T-helper 9 cell (primary cell): ENCODE measurements around the gene KIAA0825.

Source experiments
- DNase-seq: peaks from one replicate; pipeline ENCODE4 v3.0.0-alpha.2; 2020

The KIAA0825 gene

DNA sequence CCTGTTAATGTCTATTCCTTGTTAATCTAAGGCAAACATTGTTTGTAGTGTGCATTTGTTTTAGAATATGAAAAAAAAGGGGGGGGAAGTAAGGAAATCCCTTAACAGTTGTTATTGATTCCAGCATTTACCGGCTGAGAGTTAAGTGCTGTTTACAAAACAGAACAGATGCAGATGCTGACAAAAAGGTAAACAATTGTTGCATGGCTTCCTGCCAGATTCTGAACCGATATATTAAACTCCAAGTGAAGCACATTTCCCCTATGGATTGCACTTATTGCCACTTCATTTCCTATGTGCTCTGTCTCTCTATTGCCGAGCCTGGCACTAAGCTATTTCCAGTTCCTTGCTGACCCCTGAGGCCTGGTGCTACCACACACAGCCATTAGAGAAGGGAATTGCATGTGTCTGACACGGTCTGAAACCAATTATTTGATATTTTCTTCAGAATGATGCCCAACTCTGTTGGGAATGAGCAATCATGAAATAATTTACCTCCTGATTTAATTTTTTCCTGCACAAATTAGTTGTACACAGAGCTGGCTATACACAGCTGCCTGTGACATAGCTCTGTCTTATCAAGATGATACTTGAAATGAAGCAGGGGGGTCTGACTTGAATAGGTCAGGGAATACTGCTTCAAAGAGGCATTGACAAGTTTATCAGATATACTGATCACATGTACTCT is 109.8 kb downstream of the KIAA0825 start:
- DNase-seq: no peak

DNA sequence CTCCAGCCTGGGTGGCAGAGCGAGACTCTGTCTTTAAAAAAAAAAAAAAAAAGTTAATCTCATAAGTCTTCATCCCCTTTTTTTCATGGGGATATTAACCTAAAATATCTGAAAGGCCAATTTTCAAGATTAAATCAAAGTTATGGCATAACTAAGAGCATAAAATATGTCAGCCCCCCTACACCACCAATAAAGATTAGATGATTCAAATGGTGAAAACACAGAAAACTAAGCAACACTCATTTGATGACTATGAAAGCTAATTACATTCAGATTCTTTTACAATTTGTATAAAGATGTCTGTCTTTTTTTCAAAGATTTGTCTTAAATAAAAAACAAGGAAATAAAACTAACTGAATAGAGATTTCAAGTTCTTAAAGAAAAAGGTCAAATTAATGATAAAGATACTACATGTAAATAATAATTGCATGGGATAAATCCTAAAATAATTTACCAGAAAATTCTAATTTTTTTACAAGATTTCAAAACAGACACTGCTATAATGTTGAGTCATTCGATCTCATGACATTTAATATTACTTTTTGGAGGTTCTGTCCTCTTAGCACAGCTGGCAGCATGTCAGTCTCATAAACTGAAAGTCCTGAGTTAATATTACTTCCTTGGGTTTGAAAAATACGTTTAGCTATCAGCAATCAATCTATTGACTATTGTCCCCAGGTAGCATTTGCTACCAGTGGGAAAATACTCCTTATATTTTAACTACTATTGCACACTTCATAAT is 112.9 kb downstream of the KIAA0825 start:
- DNase-seq: no peak

DNA sequence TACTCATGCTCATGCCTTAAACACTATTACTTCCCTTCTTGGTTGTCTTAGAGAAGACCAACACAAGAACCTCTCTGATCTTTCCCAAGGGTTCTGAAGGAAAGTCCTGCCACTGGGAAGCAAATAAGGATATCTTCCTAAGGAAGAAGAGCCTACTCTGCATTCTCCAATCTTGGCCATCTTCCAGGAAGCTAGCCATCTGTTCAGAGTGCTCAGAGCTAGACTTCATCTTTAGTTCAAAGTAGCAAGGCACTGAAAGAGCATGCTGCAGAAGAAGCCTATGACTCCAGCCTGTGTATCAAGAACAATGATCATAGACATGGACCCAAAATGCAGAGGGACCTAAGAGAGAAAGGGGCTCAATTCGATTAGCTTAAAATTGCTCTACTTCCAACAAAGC is 114.7 kb downstream of the KIAA0825 start:
- no peak for DNase-seq

DNA sequence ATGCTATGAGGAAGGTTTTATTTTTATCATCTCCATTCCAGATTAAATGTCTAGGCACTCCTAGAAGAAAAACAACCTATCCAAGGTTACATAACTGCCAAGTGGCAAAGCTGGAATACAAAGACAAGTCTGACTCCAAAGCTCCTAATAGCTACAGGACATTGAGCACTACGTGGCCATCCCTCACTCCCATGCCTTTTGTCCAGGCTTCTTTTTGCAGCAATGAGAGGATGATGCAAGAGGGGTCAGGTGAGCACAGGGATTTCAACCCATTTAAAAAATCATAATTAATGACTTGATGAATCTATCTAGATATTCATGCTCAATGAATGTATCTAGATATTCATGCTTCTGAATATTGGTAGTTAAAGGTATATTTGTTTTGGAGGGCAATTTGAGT is 117.0 kb downstream of the KIAA0825 start:
- DNase-seq: no peak

DNA sequence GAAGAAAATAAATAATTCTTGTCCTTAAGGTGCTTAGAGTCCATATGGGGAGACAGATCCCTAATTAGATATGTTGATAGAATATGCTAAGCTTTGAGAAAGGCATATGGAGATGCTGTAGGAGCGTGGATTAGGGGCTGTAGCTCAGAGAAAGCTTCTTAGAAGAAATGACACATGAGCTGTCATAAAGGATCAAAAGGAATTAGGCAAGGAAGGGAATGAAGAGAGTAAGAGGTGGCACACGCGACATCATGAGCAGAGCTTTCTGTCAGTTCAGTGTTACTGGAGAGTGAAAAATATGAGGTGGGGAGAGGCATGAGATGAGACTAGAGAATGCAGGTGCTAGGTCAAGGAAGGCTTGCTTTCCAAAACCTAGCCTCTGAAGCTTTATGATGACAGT is 118.6 kb downstream of the KIAA0825 start:
- DNase-seq: no peak

DNA sequence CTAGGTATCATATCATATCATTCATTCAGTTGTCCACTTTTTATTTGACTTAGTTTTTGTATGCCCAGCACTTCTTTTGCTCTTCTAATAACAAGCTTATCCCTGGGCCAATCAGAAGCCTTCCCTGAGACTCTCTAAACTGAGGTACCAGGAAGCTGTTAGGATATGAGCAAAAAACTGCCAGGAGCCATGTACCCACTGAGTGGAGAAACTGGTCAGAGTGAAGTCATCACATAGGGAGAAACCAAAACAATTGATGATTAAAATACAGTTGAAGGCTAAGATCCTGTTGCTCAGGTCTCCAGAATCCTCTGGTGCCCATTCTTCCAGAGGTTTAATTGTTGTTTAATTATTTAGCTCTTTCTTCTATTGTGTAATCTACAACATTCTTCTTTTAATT is 120.2 kb downstream of the KIAA0825 start:
- DNase-seq: no peak

DNA sequence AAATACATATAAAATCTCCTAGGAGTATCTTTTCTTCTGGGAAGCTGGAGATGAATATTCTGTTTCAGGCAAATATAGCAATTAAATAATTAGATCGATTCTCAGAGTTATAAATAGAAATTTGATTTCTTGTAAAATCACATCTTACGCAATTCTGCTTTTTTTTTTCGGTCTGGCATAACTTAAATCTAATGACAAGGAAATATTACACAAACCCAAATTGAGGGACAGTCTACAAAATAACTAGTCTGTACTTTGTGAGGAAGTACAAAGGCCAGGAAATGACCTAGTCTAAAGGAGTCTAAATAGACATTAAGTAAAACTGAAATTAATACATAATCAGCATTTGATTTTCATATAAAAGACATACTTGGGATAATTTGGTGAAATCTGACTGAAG is 133.3 kb downstream of the KIAA0825 start:
- no peak for DNase-seq

DNA sequence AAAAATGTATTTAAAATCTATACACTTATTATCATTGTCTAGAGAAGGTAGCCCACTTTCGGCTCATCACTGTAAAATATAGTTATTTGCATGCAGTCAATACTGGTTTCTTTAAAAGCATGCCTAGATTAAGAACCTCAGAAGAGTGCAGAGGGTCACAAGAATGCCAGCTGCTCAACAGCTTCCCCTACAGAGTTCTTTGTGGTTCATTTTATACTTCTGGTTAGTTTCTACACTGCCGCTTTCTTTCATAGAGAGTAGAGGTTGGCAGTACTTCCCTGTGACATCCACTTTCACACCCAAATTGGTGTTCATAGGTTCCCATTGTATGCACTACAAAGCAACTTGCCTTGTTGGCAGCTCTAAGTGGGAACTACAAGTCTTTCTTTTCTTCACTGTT is 137.3 kb downstream of the KIAA0825 start:
- DNase-seq: no peak

DNA sequence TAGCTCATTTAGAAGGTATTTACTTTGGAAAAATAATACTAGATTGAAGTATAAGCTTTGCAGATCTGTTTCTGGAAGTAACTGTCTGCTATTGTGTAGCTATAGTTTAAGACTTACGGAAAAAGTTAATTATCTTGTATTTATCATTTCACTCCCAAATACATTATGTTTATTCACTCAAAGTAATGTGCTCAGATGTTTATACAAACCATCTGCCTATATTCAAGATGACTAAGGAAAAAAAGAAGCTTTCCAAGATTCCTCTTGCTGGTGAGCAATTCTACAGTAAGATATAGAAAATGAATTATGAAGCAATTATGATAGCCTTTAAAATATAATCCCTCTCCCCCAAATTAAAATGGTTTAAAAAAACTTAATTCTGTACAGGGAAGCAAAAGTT is 137.9 kb downstream of the KIAA0825 start:
- no peak for DNase-seq

DNA sequence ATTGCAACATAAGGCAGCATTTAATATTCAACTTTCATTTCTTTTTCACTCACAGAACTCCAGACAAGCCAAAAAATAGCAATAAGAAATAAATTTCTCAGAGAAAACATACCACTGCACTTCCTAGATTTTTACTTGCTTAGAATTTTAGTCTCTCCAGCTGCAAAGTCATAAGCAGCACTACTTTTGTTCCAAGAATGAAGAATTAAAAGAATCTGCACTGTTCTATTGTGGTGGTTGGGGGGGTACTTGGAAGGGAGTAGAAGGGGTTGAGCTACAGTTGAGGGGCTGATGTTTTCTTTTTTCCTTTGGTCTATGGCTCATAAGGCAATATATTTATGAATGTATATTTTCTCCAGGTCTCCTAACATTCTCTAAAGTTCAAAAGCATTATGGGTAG is 144.5 kb downstream of the KIAA0825 start:
- no peak for DNase-seq

DNA sequence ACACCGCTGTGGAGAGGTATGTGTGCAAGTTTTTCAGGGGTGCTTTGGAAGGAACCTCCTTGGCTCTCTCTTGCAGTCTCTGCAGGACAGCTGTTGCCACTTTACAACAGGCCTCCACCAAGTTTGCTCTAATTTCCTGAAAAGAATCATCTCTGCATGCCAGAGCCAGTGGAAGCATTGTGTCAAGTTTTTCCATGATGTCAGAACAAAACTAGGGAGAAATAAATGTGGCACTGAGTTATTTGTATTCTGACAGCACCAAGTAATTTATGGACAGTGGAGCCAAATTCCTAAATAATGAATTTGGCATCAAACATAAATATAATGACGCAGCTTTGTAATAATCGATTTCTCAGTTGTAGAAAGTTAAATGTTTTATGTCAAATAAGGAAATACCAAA is 146.9 kb downstream of the KIAA0825 start:
- DNase-seq: no peak

DNA sequence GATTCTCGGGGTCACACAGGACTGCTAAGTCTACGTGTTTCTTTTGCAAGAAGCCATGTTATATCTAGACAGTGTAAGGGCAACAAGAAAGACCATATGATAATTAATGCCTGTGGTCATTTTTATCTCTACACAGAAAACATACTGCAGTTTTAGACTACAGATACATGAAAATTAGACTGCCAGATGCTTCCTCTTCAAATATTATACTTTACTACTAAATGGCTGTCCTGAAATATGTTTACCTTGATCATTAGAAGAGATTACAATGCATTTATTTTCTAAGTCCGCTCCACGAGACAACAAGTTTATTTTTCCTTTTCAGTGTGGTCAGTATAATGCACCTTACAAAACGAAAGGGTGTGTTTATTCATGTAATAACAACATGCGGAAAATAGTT is 147.6 kb downstream of the KIAA0825 start:
- no peak for DNase-seq

DNA sequence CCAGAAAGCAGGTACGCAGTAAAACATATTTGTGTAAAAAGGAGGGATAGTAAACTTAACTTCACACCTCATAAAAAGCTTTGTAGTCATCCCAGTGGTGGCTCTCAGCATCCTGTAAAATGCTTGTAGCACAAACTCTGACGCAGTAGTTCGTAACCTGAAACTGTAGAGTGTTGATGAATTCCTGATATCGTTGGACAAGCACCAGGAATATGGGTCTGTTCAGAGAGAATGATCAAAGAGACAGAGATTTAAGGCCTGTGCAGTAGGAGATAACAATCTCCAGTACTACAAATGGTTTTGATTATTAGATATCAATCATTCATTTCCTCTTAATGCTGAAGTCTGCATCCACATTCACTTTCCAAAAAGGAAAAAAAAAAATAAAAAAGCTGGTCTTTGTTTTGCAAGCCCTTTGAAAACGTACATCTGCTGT is 148.5 kb downstream of the KIAA0825 start:
- DNase-seq: no peak

DNA sequence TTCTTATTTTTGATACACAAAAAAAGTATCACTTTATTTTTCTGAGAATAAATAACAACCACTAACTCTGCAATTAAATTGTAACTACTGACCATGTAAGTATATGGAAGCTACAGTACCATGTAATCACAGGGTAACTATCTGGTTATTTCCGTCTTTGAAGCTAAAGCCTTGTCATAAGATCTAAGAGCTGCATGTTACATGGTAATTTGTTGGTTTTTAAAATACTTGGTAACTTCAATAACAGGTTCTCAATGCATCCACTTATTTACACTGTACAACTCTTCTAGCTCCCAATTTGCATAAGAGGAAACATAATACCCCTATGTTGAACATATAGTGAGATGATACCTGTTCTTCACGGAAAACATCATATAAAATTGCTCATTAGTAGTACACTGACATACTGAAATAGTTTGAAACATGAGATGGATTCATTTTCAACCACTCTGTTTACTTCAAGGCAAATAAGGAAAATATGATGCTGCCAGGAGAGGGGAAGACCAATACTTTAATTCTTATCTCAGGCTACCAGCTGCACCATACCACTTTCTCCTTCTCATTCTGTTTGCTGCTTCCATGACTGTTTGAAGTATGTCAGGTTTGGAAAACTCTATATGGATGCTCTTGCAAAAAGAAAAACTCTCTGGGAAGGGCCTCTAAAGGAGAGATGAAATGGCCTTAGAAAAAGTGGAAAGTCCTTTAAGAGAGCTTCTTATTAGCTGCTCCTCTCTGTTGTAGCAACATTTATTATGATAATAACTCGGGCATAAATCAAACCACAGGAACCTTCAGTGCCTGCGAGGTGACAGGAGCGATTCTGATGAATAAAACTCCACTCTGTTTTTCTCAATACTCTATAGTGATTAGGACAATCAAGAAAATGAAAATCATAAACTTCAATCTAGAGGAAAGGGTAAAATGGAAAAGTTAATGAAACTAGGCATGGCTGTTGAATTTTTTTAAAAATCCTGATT is 150.2 kb downstream of the KIAA0825 start:
- DNase-seq: no peak

DNA sequence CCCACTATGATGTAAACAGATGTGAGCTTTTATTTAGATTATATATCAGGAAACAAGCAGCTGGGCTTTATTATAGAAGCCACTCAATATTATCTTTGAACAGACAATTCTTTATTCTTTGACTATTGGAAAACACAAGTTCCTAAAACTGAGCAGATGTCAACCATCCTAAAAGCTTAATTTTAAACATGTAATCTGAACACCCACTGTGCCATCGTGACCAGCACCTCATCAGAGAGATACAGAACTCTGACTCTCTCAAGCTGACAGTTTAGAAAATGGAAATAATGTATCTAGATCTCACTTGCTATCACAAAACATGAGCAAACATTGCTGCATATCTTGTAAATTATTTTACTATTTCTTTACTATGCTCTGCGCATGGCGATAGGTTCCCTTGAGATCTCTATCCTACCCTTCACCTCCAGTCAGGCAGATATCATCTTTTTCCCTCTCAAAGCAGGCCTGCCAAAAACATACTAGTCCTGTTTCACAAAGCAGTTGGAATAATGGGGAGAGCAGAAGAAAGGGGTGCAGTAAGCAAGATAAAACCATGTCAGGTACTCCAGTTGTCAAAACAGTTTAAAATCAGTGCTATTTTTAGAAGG is 151.0 kb downstream of the KIAA0825 start:
- DNase-seq: no peak

DNA sequence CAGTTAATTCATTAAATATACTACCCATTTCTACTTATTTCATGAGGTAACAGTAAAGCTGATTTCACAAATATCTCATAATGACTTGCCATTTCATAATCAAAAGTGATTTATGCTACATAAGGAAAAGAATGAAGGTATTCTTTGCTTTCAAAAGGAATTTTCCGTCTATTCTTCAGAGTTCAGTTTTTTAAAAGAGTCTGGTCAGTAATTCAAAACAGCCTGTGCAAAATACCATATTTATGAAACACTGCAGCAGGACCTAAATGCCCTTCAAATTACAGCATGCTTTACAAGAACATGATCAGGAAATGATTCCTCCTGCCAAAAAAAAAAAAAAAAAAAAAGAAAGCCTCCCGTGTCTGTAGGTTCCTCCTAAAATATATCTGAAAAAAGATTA is 154.7 kb downstream of the KIAA0825 start:
- no peak for DNase-seq

DNA sequence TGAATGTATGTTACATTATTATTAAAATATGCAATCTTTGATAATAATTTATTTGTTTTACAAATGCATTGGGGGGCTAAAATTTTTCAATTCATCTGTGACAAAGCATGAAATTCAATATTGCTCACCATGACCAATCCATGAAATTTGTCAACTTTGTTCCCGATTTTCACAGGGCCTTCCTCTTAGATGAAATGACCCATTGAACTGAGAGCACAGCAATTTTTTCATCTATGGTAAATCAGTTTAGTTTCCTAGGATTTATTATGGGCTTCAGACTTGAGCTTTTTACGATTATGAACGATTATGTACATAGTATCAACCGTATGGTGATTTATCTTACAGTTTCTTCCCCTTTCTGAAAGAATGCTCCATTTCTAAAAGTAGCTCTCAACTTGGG is 157.3 kb downstream of the KIAA0825 start:
- DNase-seq: no peak

DNA sequence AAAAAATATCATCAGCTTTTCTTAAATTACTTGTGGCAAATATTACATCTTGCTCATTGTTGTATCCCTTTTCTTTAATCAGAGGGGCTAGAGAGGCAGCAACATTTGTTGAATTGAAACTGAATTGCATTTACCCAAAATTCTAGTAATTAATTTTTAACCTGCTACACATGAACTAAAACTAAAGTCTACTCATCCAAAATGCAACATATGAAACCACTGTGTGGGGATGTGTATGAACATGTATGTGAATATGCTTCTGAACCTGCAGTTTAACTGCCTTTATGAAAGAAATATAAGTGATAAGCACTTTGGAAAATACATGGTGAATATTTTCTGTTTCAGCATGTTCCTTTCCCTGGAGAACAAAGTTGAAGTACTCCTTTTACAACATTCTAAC is 158.5 kb downstream of the KIAA0825 start:
- no peak for DNase-seq

DNA sequence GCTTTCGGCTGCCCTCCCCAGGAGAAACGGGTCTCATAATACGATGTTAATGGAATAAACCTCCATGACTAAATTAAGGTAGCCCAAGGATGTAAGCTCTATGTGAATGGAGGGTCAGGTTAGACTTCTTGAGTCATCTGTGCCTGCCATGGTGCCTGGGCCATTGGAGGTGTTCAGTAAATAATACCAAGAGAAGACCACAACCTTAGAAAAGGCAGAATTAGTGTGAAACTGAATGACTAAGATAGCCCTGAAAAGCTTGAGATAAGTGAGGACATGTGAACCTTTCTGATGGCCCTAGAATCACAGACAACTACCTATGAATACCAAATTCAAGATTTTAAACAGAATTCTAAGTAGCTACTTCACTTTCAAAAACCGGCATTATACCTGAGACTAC is 160.6 kb downstream of the KIAA0825 start:
- DNase-seq: no peak

DNA sequence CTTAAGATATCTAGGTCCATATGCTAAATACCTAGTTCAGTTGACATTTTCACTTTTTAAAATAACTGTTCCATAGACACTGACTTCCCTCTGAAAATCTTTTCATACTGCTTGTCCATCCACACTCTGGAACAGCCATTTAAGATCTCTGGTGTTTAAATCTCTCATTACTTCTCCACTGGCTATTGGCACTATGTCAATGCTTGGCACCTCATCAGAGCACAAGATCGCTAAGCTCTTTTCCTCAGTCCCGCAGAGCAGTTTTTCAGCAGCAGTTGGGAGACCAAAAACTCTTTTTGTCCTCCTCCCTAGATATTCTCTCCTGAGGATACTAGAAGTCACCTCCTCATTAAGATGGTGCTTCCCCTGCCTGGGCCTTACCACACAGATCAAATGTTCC is 172.7 kb downstream of the KIAA0825 start:
- DNase-seq: no peak

DNA sequence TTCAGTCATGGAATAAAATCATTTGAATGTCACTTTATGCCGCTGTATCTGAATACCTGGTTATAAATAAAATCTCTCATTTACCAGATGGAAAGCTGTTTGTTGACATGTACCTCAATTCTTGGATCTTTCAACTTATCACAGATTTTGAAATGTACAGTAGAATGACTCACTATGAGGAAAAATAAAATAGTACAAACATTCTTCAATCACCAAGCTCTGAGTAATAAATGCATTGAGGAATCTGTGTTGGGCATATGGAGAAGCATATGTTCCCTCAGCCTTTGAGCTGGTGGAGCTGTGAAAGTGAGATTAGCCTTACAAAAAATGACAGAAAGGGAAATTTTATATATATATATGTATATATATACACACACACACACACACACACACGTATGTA is 175.4 kb downstream of the KIAA0825 start:
- DNase-seq: no peak

DNA sequence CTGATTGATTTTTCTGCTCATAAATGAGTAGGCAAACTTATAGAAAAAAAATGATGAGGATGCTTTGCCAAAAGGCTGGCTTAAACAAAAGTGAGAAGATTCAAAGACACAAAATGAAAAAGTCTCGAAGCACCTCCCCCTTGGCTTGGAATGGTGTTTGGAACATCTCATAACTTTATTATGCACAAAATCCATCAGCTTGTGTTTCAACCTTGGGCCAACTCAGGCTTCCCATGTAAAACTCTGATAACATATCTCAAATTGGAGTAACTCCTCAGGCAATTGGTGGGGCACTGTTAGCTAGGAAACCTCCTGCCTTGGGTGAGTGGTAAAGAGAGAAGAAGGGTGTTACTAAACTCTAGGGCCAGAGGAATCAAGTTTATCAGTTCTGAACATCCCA is 176.3 kb downstream of the KIAA0825 start:
- DNase-seq: no peak

DNA sequence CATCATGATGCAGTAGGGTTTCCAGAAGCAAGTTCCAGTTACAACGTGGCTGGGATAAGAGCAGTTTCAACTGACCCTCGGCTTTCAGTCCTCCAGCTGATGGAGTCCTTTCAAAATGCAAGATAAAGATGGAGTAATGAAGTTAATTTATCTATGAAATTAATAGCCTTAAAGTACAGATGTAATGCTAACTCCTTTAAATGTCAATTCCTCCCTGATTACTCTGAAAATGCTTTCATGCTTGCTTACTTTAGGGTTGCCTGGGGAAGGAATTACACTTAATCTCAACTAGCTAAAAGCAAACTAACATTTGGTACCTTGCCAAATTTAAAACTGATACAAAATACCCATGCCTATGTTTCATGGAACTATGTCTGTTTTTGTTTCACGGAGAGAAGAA is 178.4 kb downstream of the KIAA0825 start:
- no peak for DNase-seq
